ENCODE measurements around the gene NPM3.
A peak's percentile ranks its signal among the peaks of the same experiment; 100 is the strongest.

The NPM3 gene

DNA sequence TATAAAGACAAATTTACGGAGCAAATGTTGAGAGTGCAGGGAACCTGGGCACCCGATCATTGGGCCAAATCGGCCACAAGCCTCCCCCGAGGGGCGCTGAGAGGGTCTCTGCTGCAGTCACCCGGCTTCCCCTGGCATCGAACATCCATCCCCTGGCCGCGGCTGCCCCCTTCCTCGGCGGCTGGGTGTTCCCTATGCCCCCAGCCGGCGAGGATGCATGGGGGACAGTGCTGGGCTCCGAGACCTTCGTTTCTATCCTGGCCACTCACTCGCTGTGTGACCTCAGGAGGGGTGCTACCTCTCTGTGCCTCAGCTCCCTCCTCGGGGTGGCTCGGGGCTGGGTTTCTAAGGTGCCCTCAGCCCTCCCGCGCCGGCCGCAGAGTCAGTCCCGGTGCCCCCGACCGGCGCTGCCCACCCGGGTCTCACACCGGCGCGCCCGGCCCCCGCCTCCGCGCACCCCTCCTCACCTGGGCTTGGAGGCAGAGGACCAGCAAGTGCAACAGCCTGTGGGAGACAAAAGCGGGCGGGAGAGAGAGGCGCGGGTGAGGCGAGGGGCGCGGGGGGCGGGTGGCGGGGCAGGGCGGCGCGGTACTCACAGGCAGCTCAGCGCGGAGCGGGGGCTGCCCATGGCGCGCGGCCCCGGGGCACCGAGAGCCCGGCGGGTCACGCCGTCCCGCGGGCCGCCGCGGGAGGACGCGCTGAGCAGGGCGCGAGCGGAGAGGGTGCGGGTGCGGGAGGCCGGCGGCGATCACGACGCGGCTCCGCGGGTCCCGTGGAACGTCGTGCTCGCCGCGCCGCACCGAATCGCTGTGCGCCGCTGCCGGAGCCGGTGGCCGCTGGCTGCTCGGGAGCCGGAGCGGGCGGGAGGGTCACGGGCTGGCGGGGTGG, 7.7 kb downstream of the NPM3 start, which contains the start of gene FGF8:
Gene FGF8 (minus strand): TSS at position 842 of the 888 bp plus-strand sequence. CDS start 214 bp downstream, at position 628.
- peak; percentile 52 for DNase-seq (ENCODE audit: extremely low spot score)
- TF ChIP-seq L3MBTL2 (conservative IDR thresholded peaks at IDR 0.05) (no peak), HDGF (IDR thresholded peaks at IDR 0.05; ENCODE audit: borderline replicate concordance) (no peak), TARDBP (IDR thresholded peaks at IDR 0.05) (no peak), NFRKB (IDR thresholded peaks at IDR 0.05) (no peak), ELF4 (IDR thresholded peaks at IDR 0.05) (no peak), FOXA1 (IDR thresholded peaks at IDR 0.05) (no peak), ZNF384 (IDR thresholded peaks at IDR 0.05) (no peak), SUZ12 (IDR thresholded peaks at IDR 0.05) (no peak), FOXM1 (IDR thresholded peaks at IDR 0.05; ENCODE audit: borderline replicate concordance) (no peak), CTBP1 (IDR thresholded peaks at IDR 0.05; ENCODE audit: borderline replicate concordance) (no peak), SP1 (IDR thresholded peaks at IDR 0.05) (no peak)
- TF ChIP-seq, protein P1, sequence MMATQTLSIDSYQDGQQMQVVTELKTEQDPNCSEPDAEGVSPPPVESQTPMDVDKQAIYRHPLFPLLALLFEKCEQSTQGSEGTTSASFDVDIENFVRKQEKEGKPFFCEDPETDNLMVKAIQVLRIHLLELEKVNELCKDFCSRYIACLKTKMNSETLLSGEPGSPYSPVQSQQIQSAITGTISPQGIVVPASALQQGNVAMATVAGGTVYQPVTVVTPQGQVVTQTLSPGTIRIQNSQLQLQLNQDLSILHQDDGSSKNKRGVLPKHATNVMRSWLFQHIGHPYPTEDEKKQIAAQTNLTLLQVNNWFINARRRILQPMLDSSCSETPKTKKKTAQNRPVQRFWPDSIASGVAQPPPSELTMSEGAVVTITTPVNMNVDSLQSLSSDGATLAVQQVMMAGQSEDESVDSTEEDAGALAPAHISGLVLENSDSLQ (IDR thresholded peaks at IDR 0.05) = no peak
- CTCF ChIA-PET = interaction anchor here (0.6 kb wide), 1 partner anchor 213 kb away, joined by 3 read pairs; no protein-coding TSS in a partner anchor
- POLR2A ChIA-PET = no interaction called here

DNA sequence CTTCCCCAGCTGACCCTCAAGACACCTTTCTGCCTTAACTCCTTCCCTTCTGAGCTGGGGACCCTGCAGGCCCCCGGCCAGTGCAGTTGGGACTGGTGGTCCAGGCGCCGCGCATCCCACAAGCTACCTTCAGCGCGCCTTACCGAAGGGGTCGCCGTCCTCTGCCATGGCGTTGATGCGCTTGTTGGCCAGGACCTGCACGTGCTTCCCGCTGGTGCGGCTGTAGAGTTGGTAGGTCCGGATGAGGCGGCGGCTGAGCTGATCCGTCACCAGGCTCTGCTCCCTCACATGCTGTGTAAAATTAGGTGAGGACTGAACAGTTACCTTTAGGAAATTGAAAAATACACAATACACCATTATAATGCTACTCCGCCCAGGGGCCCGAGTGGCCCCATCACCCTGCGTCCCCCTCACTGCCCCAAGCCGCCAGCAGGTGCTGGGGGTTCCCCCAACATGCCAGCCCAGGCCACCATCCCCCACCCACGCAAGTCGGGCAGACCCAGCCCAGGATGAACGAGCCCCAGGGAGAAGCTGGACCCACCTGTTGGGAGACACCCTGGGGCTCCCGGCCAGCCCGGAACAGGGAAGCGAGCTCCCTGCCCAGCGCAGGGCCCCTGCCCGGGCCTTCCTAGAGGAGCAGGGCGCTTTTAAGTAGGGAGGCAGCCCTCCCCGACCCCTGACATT, 8.5 kb downstream of the NPM3 start:
- TF ChIP-seq ZNF384 (IDR thresholded peaks at IDR 0.05) = no peak
- TF ChIP-seq FOXM1 (IDR thresholded peaks at IDR 0.05; ENCODE audit: borderline replicate concordance) = no peak
- no peak for TF ChIP-seq NFRKB (IDR thresholded peaks at IDR 0.05)
- no peak for TF ChIP-seq CTBP1 (IDR thresholded peaks at IDR 0.05; ENCODE audit: borderline replicate concordance)
- TF ChIP-seq, protein P1 (IDR thresholded peaks at IDR 0.05) = no peak
- TF ChIP-seq FOXK2 (IDR thresholded peaks at IDR 0.05) = no peak
- TF ChIP-seq HDGF (IDR thresholded peaks at IDR 0.05; ENCODE audit: borderline replicate concordance) = no peak
- TF ChIP-seq LEF1 (IDR thresholded peaks at IDR 0.05; ENCODE audit: borderline replicate concordance) = no peak
- TF ChIP-seq FOXA1 (IDR thresholded peaks at IDR 0.05) = no peak
- TF ChIP-seq ARNT (IDR thresholded peaks at IDR 0.05) = no peak
- no peak for TF ChIP-seq BHLHE40 (IDR thresholded peaks at IDR 0.05; ENCODE audit: borderline replicate concordance)
- ChIA-PET CTCF (interaction anchor here (0.6 to 1.7 kb wide), 3 partner anchors 94 to 212 kb away, joined by 3 to 9 read pairs (median 3); no protein-coding TSS in a partner anchor), POLR2A (no interaction called here)
- DNase-seq (ENCODE audit: extremely low spot score) = no peak

DNA sequence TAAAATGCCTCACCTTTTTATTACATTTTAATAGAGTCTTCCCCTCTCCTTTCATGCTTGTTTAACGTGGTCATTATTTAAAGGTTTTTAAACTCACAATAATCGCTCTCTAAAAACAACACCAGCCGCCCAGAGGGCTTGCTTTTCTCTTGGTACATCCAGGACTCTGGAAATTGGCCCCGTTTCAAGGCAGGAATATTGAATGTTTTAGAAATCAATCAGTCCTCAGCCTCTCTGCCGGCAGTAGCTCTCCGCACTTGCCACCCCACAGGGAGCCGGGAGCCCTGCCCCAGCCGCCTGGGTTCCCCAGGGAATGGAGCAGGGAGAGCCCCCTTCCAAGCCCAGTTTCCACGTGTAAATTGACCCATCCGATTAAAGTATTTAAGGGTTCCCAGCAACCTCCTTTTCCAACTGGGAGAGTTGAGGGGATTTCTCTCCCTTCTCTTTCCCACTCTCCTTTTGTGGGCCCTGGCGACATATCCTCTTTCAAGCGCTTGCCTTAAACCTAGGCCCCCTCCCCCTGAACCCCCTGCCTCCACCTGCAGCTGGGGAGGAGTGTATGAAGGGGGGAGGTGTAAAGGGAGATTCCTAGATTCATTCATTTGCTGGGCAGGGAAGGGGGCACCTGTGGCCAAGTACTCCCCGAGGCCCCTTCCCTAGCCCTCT, 9.2 kb downstream of the NPM3 start:
- CTCF ChIA-PET = interaction anchor here (0.6 to 1.7 kb wide), 3 partner anchors 65 to 171 kb away, joined by 3 to 9 read pairs (median 3); no protein-coding TSS in a partner anchor
- POLR2A ChIA-PET = interaction anchor here (1.3 kb wide), 1 partner anchor 44 kb away, joined by 3 read pairs; the partner anchor contains the start of gene OGA
- TF ChIP-seq, protein P1 (IDR thresholded peaks at IDR 0.05) = no peak
- TF ChIP-seq LEF1 (IDR thresholded peaks at IDR 0.05; ENCODE audit: borderline replicate concordance) (no peak), ARNT (IDR thresholded peaks at IDR 0.05) (no peak), HDGF (IDR thresholded peaks at IDR 0.05; ENCODE audit: borderline replicate concordance) (no peak), ZNF384 (IDR thresholded peaks at IDR 0.05) (no peak), FOXK2 (IDR thresholded peaks at IDR 0.05) (no peak), NFRKB (IDR thresholded peaks at IDR 0.05) (no peak), SUZ12 (IDR thresholded peaks at IDR 0.05) (no peak)
- no peak for DNase-seq (ENCODE audit: extremely low spot score)

DNA sequence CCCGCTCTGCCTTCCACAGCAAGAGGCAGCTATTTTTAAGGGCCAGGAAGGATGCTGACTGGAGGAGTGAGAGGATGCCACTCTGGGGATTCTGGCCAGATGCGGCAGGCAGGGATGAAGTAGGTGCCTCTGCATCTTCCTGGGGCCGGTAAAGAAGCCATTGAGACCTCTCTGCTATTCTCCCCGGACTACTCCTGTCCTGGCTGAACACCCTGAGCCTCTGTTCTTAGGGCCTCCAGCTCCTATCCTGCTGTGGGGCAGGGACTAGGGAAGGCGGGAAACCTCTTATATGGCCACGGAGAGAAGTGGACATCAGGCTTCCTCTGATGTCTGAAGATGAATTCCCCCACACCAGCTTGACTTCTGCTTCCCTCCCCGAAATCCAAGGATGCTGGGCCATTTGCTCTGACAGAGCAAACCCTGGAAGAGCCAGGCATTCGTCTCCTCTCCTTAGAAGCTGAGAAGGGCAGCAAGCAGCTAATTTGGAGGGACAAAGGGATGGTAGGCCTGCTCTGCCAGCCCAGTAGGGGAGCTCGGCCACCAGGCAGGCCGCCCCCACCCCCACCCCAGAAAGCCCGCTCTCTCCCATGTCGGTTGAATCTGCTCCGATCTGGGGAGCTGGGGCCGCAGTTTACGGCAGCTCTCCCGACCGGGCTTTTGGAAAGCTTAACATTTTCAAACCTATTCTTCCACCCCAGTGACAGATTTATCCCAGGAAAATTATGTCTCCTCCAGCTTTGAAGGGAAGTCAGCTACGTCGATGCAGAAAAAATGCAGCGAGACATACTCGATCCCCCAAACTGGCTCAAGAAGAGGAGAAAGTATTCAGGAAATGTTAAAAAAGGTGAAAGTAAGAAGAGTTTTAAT, 10.1 kb downstream of the NPM3 start:
- no peak for DNase-seq (ENCODE audit: extremely low spot score)
- ChIA-PET POLR2A (interaction anchor here (1.3 kb wide), 1 partner anchor 45 kb away, joined by 3 read pairs; the partner anchor contains the start of gene OGA), CTCF (interaction anchor here (0.6 to 2.4 kb wide), 4 partner anchors 8 to 170 kb away, joined by 3 to 15 read pairs (median 6); no protein-coding TSS in a partner anchor)
- TF ChIP-seq ARNT (IDR thresholded peaks at IDR 0.05) = no peak
- TF ChIP-seq ZNF384 (IDR thresholded peaks at IDR 0.05) = no peak
- TF ChIP-seq BHLHE40 (IDR thresholded peaks at IDR 0.05; ENCODE audit: borderline replicate concordance) = no peak
- TF ChIP-seq ELF4 (IDR thresholded peaks at IDR 0.05) = no peak
